DOHH2 (cell line): ENCODE data around the gene MAPK4.

Experiments used
- H3F3A ChIP-seq: fragments of 200-600 bp; sonication (generic), shearing (Covaris generic); 2 replicates; pipeline ENCODE4 v1.6.0; 2016; ENCODE audit warnings: antibody characterized with exemption, mild to moderate bottlenecking; ENCODE audit not compliant: control insufficient read depth, insufficient read depth
- H3K27ac ChIP-seq: fragments of 200-600 bp; sonication (generic); 2 replicates; pipeline ENCODE4 v1.5.1; 2014; ENCODE audit warnings: low read depth, mild to moderate bottlenecking, low read length, moderate library complexity
- H3K27me3 ChIP-seq: fragments of 200-600 bp; sonication (generic); 2 replicates; pipeline ENCODE4 v1.6.1; 2014; ENCODE audit warnings: mild to moderate bottlenecking, low read length, mixed read lengths; ENCODE audit not compliant: control insufficient read depth
- H3K36me3 ChIP-seq: fragments of 200-600 bp; sonication (generic); 2 replicates; pipeline ENCODE4 v1.6.1; 2014; ENCODE audit warnings: mild to moderate bottlenecking, low read length, moderate library complexity, mixed read lengths; ENCODE audit not compliant: control insufficient read depth
- H3K4me1 ChIP-seq: fragments of 200-600 bp; sonication (generic); 2 replicates; pipeline ENCODE4 v1.6.1; 2014; ENCODE audit warnings: mild to moderate bottlenecking, low read length, mixed read lengths; ENCODE audit not compliant: control insufficient read depth
- H3K4me2 ChIP-seq: fragments of 200-600 bp; sonication (generic); 2 replicates; pipeline ENCODE4 v1.6.0; 2014; ENCODE audit warnings: mild to moderate bottlenecking, low read length, moderate library complexity
- H3K4me3 ChIP-seq: fragments of 200-600 bp; sonication (generic); 2 replicates; pipeline ENCODE4 v1.5.1; 2014; ENCODE audit warnings: mild to moderate bottlenecking, low read length, mixed read lengths
- H3K79me2 ChIP-seq: fragments of 200-600 bp; sonication (generic); 2 replicates; pipeline ENCODE4 v1.6.1; 2014; ENCODE audit warnings: mild to moderate bottlenecking, low read length, mixed read lengths; ENCODE audit not compliant: control insufficient read depth
- H3K9me2 ChIP-seq: fragments of 200-600 bp; sonication (generic); replicated peaks from 2 replicates; pipeline ENCODE4 v1.6.1; 2014; ENCODE audit warnings: mild to moderate bottlenecking, low read length, mixed read lengths; ENCODE audit not compliant: control insufficient read depth
- H3K9me3 ChIP-seq: fragments of 200-600 bp; sonication (generic); 2 replicates; pipeline ENCODE4 v1.6.1; 2014; ENCODE audit warnings: antibody characterized with exemption, low read length, mixed read lengths; ENCODE audit not compliant: control insufficient read depth, insufficient read depth
- H4K20me1 ChIP-seq: fragments of 200-600 bp; sonication (generic); 2 replicates; pipeline ENCODE4 v1.6.0; 2014; ENCODE audit warnings: low read depth, mild to moderate bottlenecking, antibody characterized with exemption, low read length, moderate library complexity; ENCODE audit not compliant: control insufficient read depth, insufficient read depth
- CTCF ChIP-seq: fragments of 200-600 bp; sonication (generic); IDR thresholded peaks from one replicate; pipeline ENCODE4 v1.5.1; 2014; ENCODE audit warnings: antibody characterized with exemption, mild to moderate bottlenecking, low read depth, low read length; ENCODE audit not compliant: poor library complexity, severe bottlenecking
- EZH2phosphoT487 ChIP-seq: fragments of 200-600 bp; sonication (generic); IDR thresholded peaks from 2 replicates; pipeline ENCODE4 v1.6.1; 2017; ENCODE audit warnings: borderline replicate concordance, mild to moderate bottlenecking, antibody characterized with exemption, low read length, moderate library complexity, mixed read lengths

Gene MAPK4

GRCh38 chr18:50653402-50654093 is 93.7 kb downstream of the MAPK4 start:
- Histone ChIP-seq H3K27ac (no peak overlapping the region), H3K27me3 (no peaks in the 10 kb centered on the region), H3K9me3 (no peaks in the 10 kb centered on the region), H3K4me1 (no peaks in the 10 kb centered on the region), H3K4me3 (no peak overlapping the region), H3F3A (no peaks in the 10 kb centered on the region), H3K9me2 (no peaks in the 10 kb centered on the region), H4K20me1 (no peaks in the 10 kb centered on the region), H3K79me2 (no peaks in the 10 kb centered on the region), H3K4me2 (no peak overlapping the region), H3K36me3 (no peaks in the 10 kb centered on the region)
- TF ChIP-seq CTCF, result no peak
- TF ChIP-seq EZH2phosphoT487, result no peak

DNA sequence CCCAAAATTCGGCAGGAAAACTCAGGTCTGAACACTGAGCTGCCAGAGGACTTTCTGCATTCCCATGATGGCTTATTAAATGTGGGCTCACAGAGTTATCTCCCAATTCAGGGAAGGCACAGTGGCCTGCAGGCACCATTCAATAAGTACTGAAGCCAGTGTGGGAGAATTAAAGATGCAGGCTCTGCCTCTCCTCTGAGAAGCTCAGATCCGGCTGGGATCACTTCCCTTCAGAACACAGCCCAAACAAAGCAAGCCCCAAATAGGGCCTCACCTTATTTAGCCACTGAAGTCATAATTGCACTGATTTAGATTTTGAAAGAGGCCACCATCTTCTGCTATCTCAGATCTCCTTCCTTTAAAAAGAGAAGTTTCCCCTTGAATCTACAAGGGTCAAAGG is 94.3 kb downstream of the MAPK4 start:
- H3K79me2 ChIP-seq, result no peaks in the 10 kb centered on the region
- no peak overlapping the region for H3K4me3 ChIP-seq
- H3F3A ChIP-seq, result no peaks in the 10 kb centered on the region
- H3K27ac ChIP-seq, result no peak overlapping the region
- no peaks in the 10 kb centered on the region for H3K9me3 ChIP-seq
- H3K9me2 ChIP-seq, result no peaks in the 10 kb centered on the region
- H4K20me1 ChIP-seq, result no peaks in the 10 kb centered on the region
- no peaks in the 10 kb centered on the region for H3K4me1 ChIP-seq
- H3K27me3 ChIP-seq, result no peaks in the 10 kb centered on the region
- no peaks in the 10 kb centered on the region for H3K36me3 ChIP-seq
- TF ChIP-seq EZH2phosphoT487, result no peak
- no peak for TF ChIP-seq CTCF
- no peak overlapping the region for H3K4me2 ChIP-seq

GRCh38 chr18:50654658-50655550 is 95.0 kb downstream of the MAPK4 start:
- Histone ChIP-seq H3K4me2 (no peak overlapping the region), H3F3A (no peaks in the 10 kb centered on the region)

More at GRCh38 chr18:50654658-50655550, 95.0 kb downstream of the MAPK4 start:
- TF ChIP-seq EZH2phosphoT487 (no peak), CTCF (no peak)
- no peak overlapping the region for H3K4me3 ChIP-seq
- H3K9me3 ChIP-seq, result no peaks in the 10 kb centered on the region
- H3K9me2 ChIP-seq, result no peaks in the 10 kb centered on the region
- H3K4me1 ChIP-seq, result no peaks in the 10 kb centered on the region
- no peaks in the 10 kb centered on the region for H3K79me2 ChIP-seq
- no peak overlapping the region for H3K27ac ChIP-seq
- no peaks in the 10 kb centered on the region for H4K20me1 ChIP-seq
- no peaks in the 10 kb centered on the region; the same call in 1 of the 2 replicates for H3K27me3 ChIP-seq
- H3K36me3 ChIP-seq, result no peaks in the 10 kb centered on the region
